ENCODE results near the gene KDM4C.

GRCh38 chr9:7147121-7148090 is 389.6 kb downstream of the KDM4C start:
- TF ChIP-seq CTCF (IDR thresholded peaks at IDR 0.05 in 8 of 11, conservative IDR thresholded peaks at IDR 0.05 in 3 of 11) (no peak), POLR2A (IDR thresholded peaks at IDR 0.05) (no peak)
